GM13977 (cell line): Measurements from ENCODE around the gene NTM.

ENCODE experiments used
- DNase-seq: peaks from one replicate; pipeline ENCODE4 v3.0.0; 2012; ENCODE audit warnings: low spot score
- in situ Hi-C: fragments of 300-500 bp; cut with MboI; formaldehyde crosslinking; loops from one replicate; pipeline ENCODE4 v1.12.0; 2022; ENCODE audit warnings: low sequenced_read_pairs, low pct_unique_long_range_greater_than_20kb, mixed read lengths, inconsistent platforms; ENCODE audit not compliant: unreplicated experiment
- TF ChIP-seq, protein P1 (sequence below): IDR thresholded peaks from 2 replicates; pipeline ENCODE4 v1.5.1; 2012; ENCODE audit warnings: mild to moderate bottlenecking, control low read depth; ENCODE audit not compliant: insufficient read depth; ENCODE audit errors: extremely low read depth, missing control alignments

The NTM gene

DNA sequence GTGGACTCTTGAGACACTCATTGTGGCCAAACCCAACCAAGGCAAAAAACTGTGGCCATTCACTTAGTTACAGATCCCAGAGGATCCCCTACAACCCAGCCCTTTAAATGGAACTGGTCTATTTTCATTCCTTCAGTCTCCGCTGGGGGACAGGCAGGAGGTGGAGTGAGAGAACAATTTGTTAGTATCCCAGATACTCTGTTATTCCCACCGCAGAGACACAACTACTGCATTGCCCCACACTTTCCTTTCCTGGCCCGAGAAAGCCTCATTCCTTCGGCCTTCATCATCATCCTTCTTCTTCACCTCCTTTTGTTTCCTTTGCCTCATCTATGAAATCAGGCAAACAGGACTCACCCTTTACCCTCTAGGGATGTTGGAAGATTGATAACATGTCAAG, 191.1 kb downstream of the NTM start:
- no peak for DNase-seq
- TF ChIP-seq, protein P1, sequence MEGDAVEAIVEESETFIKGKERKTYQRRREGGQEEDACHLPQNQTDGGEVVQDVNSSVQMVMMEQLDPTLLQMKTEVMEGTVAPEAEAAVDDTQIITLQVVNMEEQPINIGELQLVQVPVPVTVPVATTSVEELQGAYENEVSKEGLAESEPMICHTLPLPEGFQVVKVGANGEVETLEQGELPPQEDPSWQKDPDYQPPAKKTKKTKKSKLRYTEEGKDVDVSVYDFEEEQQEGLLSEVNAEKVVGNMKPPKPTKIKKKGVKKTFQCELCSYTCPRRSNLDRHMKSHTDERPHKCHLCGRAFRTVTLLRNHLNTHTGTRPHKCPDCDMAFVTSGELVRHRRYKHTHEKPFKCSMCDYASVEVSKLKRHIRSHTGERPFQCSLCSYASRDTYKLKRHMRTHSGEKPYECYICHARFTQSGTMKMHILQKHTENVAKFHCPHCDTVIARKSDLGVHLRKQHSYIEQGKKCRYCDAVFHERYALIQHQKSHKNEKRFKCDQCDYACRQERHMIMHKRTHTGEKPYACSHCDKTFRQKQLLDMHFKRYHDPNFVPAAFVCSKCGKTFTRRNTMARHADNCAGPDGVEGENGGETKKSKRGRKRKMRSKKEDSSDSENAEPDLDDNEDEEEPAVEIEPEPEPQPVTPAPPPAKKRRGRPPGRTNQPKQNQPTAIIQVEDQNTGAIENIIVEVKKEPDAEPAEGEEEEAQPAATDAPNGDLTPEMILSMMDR = no peak
- in situ Hi-C loops = no loop called here

DNA sequence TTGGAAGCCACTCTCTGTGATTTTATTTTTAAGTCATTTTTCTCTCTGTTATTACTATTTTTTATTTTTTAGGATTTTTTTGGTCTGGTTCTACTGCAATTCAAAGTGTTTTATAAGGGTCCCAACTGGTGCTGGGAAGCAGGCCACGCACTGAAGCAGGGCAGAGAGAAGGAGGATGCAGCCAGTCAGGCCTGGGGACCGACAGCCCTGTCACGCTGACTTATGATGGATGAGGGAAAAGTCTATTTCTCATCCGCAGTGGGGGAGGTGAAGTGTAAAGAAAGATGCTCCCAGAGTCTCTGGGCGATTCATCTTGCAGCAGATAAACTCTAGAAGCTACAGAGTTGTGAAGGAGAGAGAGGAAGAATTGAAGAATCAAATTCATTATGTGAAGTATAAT, 191.6 kb downstream of the NTM start:
- in situ Hi-C loops = no loop called here
- TF ChIP-seq, protein P1 = no peak
- no peak for DNase-seq

DNA sequence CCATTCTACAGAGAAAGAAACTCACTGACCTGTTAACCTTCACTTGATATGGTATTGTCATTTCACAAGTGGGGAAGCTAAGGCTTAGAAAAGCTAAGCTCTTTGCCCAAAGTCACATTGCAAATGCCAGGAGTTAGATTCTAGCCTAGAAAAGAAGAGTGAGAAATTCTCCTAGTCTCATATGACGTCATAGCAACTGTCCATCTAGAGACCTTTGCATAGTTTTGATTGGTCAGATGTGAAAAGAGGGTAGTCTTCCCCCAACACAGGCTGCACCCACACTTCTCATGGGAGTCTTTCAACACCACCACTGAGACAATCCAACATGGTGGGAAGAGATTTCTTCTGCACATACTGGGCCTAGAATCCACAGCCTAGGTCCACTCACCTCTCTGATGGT, 197.9 kb downstream of the NTM start:
- in situ Hi-C loops = no loop called here
- DNase-seq = no peak
- TF ChIP-seq, protein P1 = no peak

DNA sequence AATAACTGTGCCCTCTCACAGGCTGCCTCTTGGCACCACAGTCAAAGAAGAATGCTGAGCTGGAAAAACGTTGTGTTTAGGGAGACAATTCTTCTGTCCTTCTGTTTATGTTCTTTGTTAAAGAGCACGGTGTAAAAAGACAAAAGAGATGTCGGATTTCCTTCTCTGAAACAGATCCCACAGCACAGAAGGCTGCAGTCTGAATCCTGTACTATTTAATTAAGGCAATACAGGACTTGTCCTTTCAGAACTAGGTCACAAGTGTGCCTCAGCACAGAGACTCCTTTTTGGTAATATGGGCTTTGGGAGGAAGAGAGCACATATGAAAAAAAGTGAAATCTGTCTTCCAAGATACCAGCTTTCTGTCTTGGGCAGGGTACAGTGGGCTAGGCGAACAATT, 201.2 kb downstream of the NTM start:
- in situ Hi-C loops = no loop called here
- TF ChIP-seq, protein P1 = no peak
- no peak for DNase-seq

DNA sequence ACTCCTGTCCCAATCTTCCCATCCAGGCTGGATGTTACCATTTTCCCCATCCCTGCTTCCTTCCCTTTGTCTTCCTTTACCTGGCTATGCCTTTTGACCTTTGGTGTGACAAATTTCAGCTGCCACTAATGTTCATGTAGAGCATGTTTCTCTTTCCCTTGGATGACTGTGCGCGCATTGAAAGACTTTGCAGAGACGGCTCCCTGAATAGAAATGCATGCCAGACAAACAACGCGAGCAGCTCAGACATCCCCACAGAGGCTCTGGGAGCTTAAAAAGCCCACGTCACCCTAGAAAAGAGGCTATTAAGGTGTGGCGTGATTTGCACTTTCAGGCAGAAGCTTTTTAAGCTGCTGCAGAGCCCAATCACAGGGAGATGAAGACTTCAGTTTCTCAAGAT, 202.0 kb downstream of the NTM start:
- in situ Hi-C loops = no loop called here
- DNase-seq = no peak
- TF ChIP-seq, protein P1 = no peak

DNA sequence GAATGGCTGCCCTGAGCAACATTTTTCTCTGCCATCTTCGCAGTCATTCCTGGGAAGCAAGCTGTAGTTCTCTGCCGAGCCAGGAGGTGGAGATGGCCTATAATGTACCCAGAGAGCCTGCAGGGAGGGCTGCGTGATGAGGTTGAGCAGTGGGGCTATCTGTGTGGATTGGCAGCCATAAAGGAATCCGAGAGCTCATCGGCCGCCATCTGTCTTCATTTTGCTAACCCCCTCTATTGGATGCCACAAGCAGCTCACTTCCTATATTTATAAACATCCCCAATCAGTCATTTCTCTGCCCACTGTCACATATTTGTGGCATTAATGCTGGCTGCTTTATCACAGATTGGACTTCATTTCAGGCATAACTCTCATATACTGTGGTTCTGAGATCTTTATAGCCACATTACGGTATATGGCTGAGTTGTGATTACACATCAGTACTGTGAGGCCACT, 209.5 kb downstream of the NTM start:
- in situ Hi-C loops = no loop called here
- TF ChIP-seq, protein P1 = peak; percentile 58
- DNase-seq = peak; percentile 32

DNA sequence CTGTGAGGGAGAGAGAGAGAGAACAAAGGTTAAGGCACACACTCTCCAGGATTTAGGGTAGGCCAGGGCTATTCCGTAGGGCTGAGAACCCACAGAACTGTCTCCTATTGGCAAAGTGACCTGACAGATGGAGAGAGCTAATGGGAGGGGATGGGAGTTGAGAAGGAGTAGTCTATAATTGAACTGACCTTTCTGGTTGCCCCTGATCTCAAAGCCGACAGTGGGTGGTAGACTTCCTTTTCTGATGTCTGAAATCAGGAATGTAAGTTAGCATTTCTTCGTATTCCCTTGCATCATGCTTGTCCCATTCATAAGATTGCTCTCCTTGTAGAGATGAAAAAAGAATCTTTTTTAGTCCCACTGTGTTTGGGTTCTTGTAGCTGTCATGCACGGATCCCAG, 210.1 kb downstream of the NTM start:
- in situ Hi-C loops = no loop called here
- no peak for DNase-seq
- TF ChIP-seq, protein P1 = no peak
